ENCODE results near the gene INPP5A. TPM values are rescaled to one million over a fixed set of nuclear protein-coding genes. Genes with fewer than 3 reads are reported as not detected.
"Not testable (repeated sequence)": the region's sequence is repeated elsewhere in the genome, so short reads cannot be mapped to it uniquely, and the experiment has no call there.

The INPP5A gene
- total RNA-seq, 4 donors from 2014 or later = 31.2 to 51.8 (median 41.5) TPM

GRCh38 chr10:132503581-132504421, 33.8 kb upstream of the INPP5A start:
- no peak overlapping the region for H3K4me3 ChIP-seq (ENCODE audit: low read depth, poor library complexity, severe bottlenecking)
- WGBS, 2 donors = 84 to 86% methylated on average over 13 to 15 of the region's 15 CpGs
- DNase-seq (ENCODE audit: low spot score in 2 of 2) = no peak
- intact Hi-C loops (cut with DNase I; ENCODE audit: low total_unique reads) = no loop called here
- TF ChIP-seq, protein P1, sequence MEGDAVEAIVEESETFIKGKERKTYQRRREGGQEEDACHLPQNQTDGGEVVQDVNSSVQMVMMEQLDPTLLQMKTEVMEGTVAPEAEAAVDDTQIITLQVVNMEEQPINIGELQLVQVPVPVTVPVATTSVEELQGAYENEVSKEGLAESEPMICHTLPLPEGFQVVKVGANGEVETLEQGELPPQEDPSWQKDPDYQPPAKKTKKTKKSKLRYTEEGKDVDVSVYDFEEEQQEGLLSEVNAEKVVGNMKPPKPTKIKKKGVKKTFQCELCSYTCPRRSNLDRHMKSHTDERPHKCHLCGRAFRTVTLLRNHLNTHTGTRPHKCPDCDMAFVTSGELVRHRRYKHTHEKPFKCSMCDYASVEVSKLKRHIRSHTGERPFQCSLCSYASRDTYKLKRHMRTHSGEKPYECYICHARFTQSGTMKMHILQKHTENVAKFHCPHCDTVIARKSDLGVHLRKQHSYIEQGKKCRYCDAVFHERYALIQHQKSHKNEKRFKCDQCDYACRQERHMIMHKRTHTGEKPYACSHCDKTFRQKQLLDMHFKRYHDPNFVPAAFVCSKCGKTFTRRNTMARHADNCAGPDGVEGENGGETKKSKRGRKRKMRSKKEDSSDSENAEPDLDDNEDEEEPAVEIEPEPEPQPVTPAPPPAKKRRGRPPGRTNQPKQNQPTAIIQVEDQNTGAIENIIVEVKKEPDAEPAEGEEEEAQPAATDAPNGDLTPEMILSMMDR (IDR thresholded peaks at IDR 0.05) = no peak
- no peak for TF ChIP-seq POLR2A (IDR thresholded peaks at IDR 0.05)

- WGBS, 2 donors = 81 to 93% methylated on average over 11 to 14 of the region's 14 CpGs
- no peak overlapping the region for H3K4me3 ChIP-seq (ENCODE audit: low read depth, poor library complexity, severe bottlenecking)
- TF ChIP-seq, protein P1 (IDR thresholded peaks at IDR 0.05) = no peak
- TF ChIP-seq POLR2A (IDR thresholded peaks at IDR 0.05) = no peak
- intact Hi-C loops (cut with DNase I; ENCODE audit: low total_unique reads) = no loop called here
- DNase-seq (ENCODE audit: low spot score in 2 of 2) = no peak
Measured at GRCh38 chr10:132504501-132505272, 32.9 kb upstream of the INPP5A start.

DNA sequence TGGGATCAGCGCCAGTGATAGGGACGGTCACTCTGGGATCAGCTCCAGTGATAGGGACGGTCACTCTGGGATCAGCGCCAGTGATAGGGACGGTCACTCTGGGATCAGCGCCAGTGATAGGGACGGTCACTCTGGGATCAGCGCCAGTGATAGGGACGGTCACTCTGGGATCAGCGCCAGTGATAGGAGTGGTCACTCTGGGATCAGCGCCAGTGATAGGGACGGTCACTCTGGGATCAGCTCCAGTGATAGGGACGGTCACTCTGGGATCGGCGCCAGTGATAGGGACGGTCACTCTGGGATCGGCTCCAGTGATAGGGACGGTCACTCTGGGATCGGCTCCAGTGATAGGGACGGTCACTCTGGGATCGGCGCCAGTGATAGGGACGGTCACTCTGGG, 32.0 kb upstream of the INPP5A start:
- DNase-seq (ENCODE audit: low spot score in 2 of 2); intact Hi-C loops (cut with DNase I; ENCODE audit: low total_unique reads); H3K4me3 ChIP-seq (ENCODE audit: low read depth, poor library complexity, severe bottlenecking): not testable (repeated sequence)
- WGBS, 2 donors = 61 to 69% methylated on average over 13 of the region's 23 CpGs

DNA sequence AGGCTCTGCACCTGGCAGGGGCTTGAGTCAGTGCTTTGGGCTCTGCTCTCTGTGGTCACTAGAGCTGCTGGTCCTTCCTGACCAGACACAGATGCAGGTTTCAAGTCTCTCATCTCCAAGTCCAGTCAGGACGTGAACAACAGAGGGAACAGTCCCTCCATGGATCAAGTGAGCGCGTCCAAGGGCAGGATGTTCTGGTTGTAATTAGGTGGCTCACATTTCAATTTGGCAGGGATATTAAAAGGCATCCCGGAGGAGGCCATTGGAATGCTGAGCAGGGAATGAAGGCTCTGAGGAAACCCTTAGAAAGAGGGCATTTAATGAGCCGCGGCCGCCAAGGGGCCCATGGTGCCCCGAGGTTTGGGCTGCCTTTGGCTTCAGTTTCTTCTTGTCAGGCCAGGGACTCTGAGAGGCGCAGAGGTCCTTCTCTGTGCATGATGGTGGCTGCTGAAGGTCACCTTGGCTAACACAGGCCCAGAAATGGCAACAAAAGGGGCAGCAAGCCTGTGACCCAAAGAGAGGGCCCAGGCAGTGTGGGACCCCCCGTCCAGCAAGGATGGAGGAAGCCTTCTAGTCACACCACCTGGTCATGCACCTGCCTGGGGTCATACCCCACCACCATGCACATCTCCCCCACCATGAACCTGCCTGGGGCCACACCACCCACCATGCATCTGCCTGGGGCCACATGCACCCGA, 30.7 kb upstream of the INPP5A start:
- no peak for DNase-seq (ENCODE audit: low spot score in 2 of 2)
- WGBS, 2 donors = 46 to 57% methylated on average over 11 of the region's 11 CpGs
- no peak for TF ChIP-seq POLR2A (IDR thresholded peaks at IDR 0.05)
- TF ChIP-seq, protein P1 (IDR thresholded peaks at IDR 0.05) = no peak
- intact Hi-C loops (cut with DNase I; ENCODE audit: low total_unique reads) = no loop called here
- no peak overlapping the region for H3K4me3 ChIP-seq (ENCODE audit: low read depth, poor library complexity, severe bottlenecking)

- 85 to 90% methylated on average over 9 to 10 of the region's 10 CpGs for WGBS, 2 donors
- intact Hi-C loops (cut with DNase I; ENCODE audit: low total_unique reads) = no loop called here
Measured at GRCh38 chr10:132507409-132507955, 30.1 kb upstream of the INPP5A start.

More at GRCh38 chr10:132507409-132507955, 30.1 kb upstream of the INPP5A start:
- H3K4me3 ChIP-seq (ENCODE audit: low read depth, poor library complexity, severe bottlenecking) = no peak overlapping the region
- TF ChIP-seq POLR2A (IDR thresholded peaks at IDR 0.05) = no peak
- TF ChIP-seq, protein P1 (IDR thresholded peaks at IDR 0.05) = no peak
- DNase-seq (ENCODE audit: low spot score in 2 of 2) = peak in 1 of 2 donors; percentile 74

All from lower leg skin (tissue), 4 donors.